Measurements from ENCODE around the gene TELO2. TPM values are rescaled to one million over a fixed set of nuclear protein-coding genes. Genes with fewer than 3 reads are reported as not detected.

The TELO2 gene
- total RNA-seq, 2 experiments from 2014 or later: 29.7 to 30.8 TPM

GRCh38 chr16:1546430-1546829 is 53.3 kb downstream of the TELO2 start:
- Mint-ChIP-seq H3K4me3 (peak overlapping the region; percentile 11), H3K4me1 (ENCODE audit: low read depth) (peaks cover 80% of the 10 kb centered on the region), H3K36me3 (ENCODE audit: low read depth) (peaks cover 91% of the 10 kb centered on the region), H3K9me3 (no peaks in the 10 kb centered on the region), H3K27me3 (no peaks in the 10 kb centered on the region), H3K27ac (peak overlapping the region; percentile 72)
- H3K27ac ChIP-seq (ENCODE audit: low read depth in 1 of 2, low read length in 2 of 2): no peak overlapping the region
- peaks cover 89% of the 10 kb centered on the region for H3K36me3 ChIP-seq (ENCODE audit: insufficient read depth, low read length)
- no peaks in the 10 kb centered on the region for H3K27me3 ChIP-seq (ENCODE audit: control insufficient read depth in 1 of 2, insufficient read depth in 2 of 2, low read length in 2 of 2)
- H3K4me1 ChIP-seq (ENCODE audit: insufficient read depth, low read length): peaks cover 98% of the 10 kb centered on the region
- ATAC-seq (ENCODE audit: poor library complexity) (no peak), DNase-seq (no peak)
- TF ChIP-seq CTCF (IDR thresholded peaks at IDR 0.05): no peak
- ChIA-PET POLR2A (interaction anchor here (1.2 to 4.9 kb wide), 4 partner anchors 8 to 127 kb away, joined by 4 to 34 read pairs (median 7); partner anchors contain the start of gene TMEM204), CTCF (no interaction called here)
- intact Hi-C loops (cut with DNase I, micrococcal nuclease): no loop called here
- H3K4me3 ChIP-seq (ENCODE audit: low read length): no peak overlapping the region
- no peaks in the 10 kb centered on the region for H3K9me3 ChIP-seq (ENCODE audit: control insufficient read depth in 1 of 2, insufficient read depth in 1 of 2, low read length in 2 of 2)

- no peaks in the 10 kb centered on the region for H3K9me3 Mint-ChIP-seq
- no peak overlapping the region for H3K4me3 ChIP-seq (ENCODE audit: low read length)
- H3K4me1 ChIP-seq (ENCODE audit: insufficient read depth, low read length): peaks cover 90% of the 10 kb centered on the region
- H3K9me3 ChIP-seq (ENCODE audit: control insufficient read depth in 1 of 2, insufficient read depth in 1 of 2, low read length in 2 of 2): no peaks in the 10 kb centered on the region
- DNase-seq (no peak), ATAC-seq (ENCODE audit: poor library complexity) (no peak)
- H3K4me3 Mint-ChIP-seq: peak overlapping the region; percentile 11
- peaks cover 86% of the 10 kb centered on the region for H3K36me3 ChIP-seq (ENCODE audit: insufficient read depth, low read length)
- no peaks in the 10 kb centered on the region for H3K27me3 ChIP-seq (ENCODE audit: control insufficient read depth in 1 of 2, insufficient read depth in 2 of 2, low read length in 2 of 2)
- peaks cover 79% of the 10 kb centered on the region for H3K4me1 Mint-ChIP-seq (ENCODE audit: low read depth)
- no peak overlapping the region for H3K27ac ChIP-seq (ENCODE audit: low read depth in 1 of 2, low read length in 2 of 2)
- intact Hi-C loops (cut with DNase I, micrococcal nuclease): no loop called here
- POLR2A ChIA-PET: interaction anchor here (1.2 to 3.0 kb wide), 3 partner anchors 11 to 15 kb away, joined by 3 to 10 read pairs (median 4); partner anchors contain the start of gene TMEM204
- CTCF ChIA-PET: no interaction called here
- peaks cover 89% of the 10 kb centered on the region for H3K36me3 Mint-ChIP-seq (ENCODE audit: low read depth)
- no peak for TF ChIP-seq CTCF (IDR thresholded peaks at IDR 0.05)
- peak overlapping the region; percentile 72 for H3K27ac Mint-ChIP-seq
- H3K27me3 Mint-ChIP-seq: no peaks in the 10 kb centered on the region
Measured at GRCh38 chr16:1548233-1548632, 55.1 kb downstream of the TELO2 start.

GRCh38 chr16:1548727-1549126 is 55.6 kb downstream of the TELO2 start:
- peaks cover 86% of the 10 kb centered on the region for H3K36me3 ChIP-seq (ENCODE audit: insufficient read depth, low read length)
- DNase-seq (no peak), ATAC-seq (ENCODE audit: poor library complexity) (no peak)
- no peaks in the 10 kb centered on the region for H3K27me3 Mint-ChIP-seq
- peak overlapping the region; percentile 75 for H3K27ac Mint-ChIP-seq
- H3K36me3 Mint-ChIP-seq (ENCODE audit: low read depth): peaks cover 89% of the 10 kb centered on the region
- H3K4me3 Mint-ChIP-seq: no peak overlapping the region
- H3K4me1 ChIP-seq (ENCODE audit: insufficient read depth, low read length): peaks cover 89% of the 10 kb centered on the region
- no peak for TF ChIP-seq CTCF (IDR thresholded peaks at IDR 0.05)
- intact Hi-C loops (cut with DNase I, micrococcal nuclease): no loop called here
- no peak overlapping the region for H3K4me3 ChIP-seq (ENCODE audit: low read length)
- H3K27ac ChIP-seq (ENCODE audit: low read depth in 1 of 2, low read length in 2 of 2): no peak overlapping the region
- no peaks in the 10 kb centered on the region for H3K9me3 Mint-ChIP-seq
- ChIA-PET CTCF (no interaction called here), POLR2A (interaction anchor here (1.3 to 3.0 kb wide), 2 partner anchors 11 to 15 kb away, joined by 4 to 10 read pairs; partner anchors contain the start of gene TMEM204)
- no peaks in the 10 kb centered on the region for H3K27me3 ChIP-seq (ENCODE audit: control insufficient read depth in 1 of 2, insufficient read depth in 2 of 2, low read length in 2 of 2)
- peaks cover 77% of the 10 kb centered on the region for H3K4me1 Mint-ChIP-seq (ENCODE audit: low read depth)
- no peaks in the 10 kb centered on the region for H3K9me3 ChIP-seq (ENCODE audit: control insufficient read depth in 1 of 2, insufficient read depth in 1 of 2, low read length in 2 of 2)
